Upper lobe of left lung (tissue), 4 donors: ENCODE data around the gene MACROD2.

Source experiments
- CTCF ChIP-seq, 6 experiments: fragments of 450-650 bp in 4 of 6; fragments of 200-600 bp in 2 of 6; sonication (generic) in 2 of 6; IDR thresholded peaks; one replicate each; pipeline ENCODE4 v1.5.1; 2016 to 2019; ENCODE audit warnings: antibody characterized with exemption in 6 of 6
- POLR2A ChIP-seq, 4 donors: fragments of 450-650 bp; IDR thresholded peaks; one replicate each; pipeline ENCODE4 v1.5.1; 2016 to 2017; ENCODE audit warnings: antibody characterized with exemption in 4 of 4, mild to moderate bottlenecking in 2 of 4
- POLR2AphosphoS5 ChIP-seq, 2 donors: sonication (generic); formaldehyde crosslinking; IDR thresholded peaks; one replicate each; pipeline ENCODE4 v1.5.1; 2017; ENCODE audit warnings: antibody characterized with exemption in 2 of 2

GRCh38 chr20:15767999-15768741 is 1772.9 kb downstream of the MACROD2 start:
- no peak for TF ChIP-seq CTCF (IDR thresholded peaks at IDR 0.05)
- no peak for TF ChIP-seq POLR2A (IDR thresholded peaks at IDR 0.05)
- no peak for TF ChIP-seq POLR2AphosphoS5 (IDR thresholded peaks at IDR 0.05)
